Measurements from ENCODE around the gene UQCRHL.

Gene UQCRHL

GRCh38 chr1:15816674-15817073 is 9.2 kb upstream of the UQCRHL start:
- TF ChIP-seq, protein P1, sequence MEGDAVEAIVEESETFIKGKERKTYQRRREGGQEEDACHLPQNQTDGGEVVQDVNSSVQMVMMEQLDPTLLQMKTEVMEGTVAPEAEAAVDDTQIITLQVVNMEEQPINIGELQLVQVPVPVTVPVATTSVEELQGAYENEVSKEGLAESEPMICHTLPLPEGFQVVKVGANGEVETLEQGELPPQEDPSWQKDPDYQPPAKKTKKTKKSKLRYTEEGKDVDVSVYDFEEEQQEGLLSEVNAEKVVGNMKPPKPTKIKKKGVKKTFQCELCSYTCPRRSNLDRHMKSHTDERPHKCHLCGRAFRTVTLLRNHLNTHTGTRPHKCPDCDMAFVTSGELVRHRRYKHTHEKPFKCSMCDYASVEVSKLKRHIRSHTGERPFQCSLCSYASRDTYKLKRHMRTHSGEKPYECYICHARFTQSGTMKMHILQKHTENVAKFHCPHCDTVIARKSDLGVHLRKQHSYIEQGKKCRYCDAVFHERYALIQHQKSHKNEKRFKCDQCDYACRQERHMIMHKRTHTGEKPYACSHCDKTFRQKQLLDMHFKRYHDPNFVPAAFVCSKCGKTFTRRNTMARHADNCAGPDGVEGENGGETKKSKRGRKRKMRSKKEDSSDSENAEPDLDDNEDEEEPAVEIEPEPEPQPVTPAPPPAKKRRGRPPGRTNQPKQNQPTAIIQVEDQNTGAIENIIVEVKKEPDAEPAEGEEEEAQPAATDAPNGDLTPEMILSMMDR (IDR thresholded peaks at IDR 0.05; ENCODE audit: borderline replicate concordance, insufficient read depth, low read depth, low read length) = no peak
- H3K4me3 ChIP-seq (ENCODE audit: low read depth, low read length) = no peak overlapping the region

DNA sequence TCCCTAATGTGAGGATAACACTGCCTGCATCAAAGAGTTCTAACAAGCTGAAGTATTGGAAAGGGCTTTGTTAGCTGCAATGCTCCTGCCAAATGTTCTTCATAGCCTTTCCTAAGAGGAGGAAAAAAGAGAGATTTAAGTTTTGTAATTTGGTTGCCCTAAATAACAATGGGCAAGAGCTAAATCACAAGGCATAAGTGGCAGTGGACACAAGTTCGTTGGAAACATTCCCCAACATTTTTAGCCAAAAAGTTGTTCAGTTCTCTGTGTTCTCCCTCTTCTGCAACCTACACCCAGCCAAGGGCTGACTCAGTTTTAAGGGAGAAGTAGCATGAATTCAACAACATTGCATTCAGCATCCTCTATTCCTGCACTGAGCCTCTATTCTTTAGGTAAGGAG is 2.6 kb upstream of the UQCRHL start:
- TF ChIP-seq, protein P1 (IDR thresholded peaks at IDR 0.05; ENCODE audit: borderline replicate concordance, insufficient read depth, low read depth, low read length) = no peak
- no peak overlapping the region for H3K4me3 ChIP-seq (ENCODE audit: low read depth, low read length)

DNA sequence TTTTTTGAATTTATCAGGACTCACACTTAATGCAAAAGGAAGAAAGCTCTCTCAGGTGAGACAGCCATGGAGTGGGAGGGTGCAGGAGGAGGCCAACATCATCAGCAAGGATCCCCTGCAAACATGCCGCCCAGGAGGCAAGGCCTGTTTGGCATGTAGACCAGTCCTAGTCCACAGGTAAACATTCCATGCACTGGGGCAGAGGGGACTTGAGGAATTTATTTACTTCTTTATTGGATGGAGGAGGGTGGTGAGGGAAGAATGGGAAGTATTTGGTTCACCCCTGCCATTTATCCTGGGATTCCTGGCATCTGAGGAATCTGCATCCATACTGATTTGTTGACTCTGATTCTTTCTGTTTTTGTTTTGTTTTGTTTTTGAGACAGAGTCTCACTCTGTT is 1.5 kb upstream of the UQCRHL start:
- TF ChIP-seq, protein P1 (IDR thresholded peaks at IDR 0.05; ENCODE audit: borderline replicate concordance, insufficient read depth, low read depth, low read length) = no peak
- no peak overlapping the region for H3K4me3 ChIP-seq (ENCODE audit: low read depth, low read length)

- H3K4me3 ChIP-seq (ENCODE audit: low read depth, low read length) = no peak overlapping the region
These were observed 328 bp downstream of the UQCRHL start for GRCh38 chr1:15807121-15807520.

DNA sequence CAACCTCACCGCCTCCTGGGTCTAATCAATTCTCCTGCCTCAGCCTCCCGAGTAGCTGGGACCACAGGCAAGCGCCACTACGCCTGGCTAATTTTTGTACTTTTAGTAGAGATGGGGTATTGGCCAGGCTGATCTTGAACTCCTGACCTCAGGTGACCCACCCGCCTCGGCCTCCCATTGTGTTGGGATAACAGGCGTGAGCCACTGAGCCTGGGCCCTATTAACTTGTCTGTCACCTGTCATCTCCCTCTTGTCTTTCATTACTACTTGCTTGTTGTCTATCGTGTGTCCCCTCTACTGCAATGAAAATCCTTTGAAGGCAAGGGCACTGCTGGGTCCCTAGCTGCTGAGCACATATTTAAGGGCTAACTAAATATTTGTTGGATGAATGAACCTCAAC is 3.4 kb downstream of the UQCRHL start:
- TF ChIP-seq, protein P1 (IDR thresholded peaks at IDR 0.05; ENCODE audit: borderline replicate concordance, insufficient read depth, low read depth, low read length) = no peak
- no peak overlapping the region for H3K4me3 ChIP-seq (ENCODE audit: low read depth, low read length)

More at GRCh38 chr1:15807121-15807520, 328 bp downstream of the UQCRHL start:
- TF ChIP-seq, protein P1 (IDR thresholded peaks at IDR 0.05; ENCODE audit: borderline replicate concordance, insufficient read depth, low read depth, low read length) = no peak

- H3K4me3 ChIP-seq (ENCODE audit: low read depth, low read length) = no peak overlapping the region
- TF ChIP-seq, protein P1 (IDR thresholded peaks at IDR 0.05; ENCODE audit: borderline replicate concordance, insufficient read depth, low read depth, low read length) = peak; percentile 41; the same call in 1 of the 2 replicates
These were observed 4.1 kb downstream of the UQCRHL start for GRCh38 chr1:15803380-15803779.

DNA sequence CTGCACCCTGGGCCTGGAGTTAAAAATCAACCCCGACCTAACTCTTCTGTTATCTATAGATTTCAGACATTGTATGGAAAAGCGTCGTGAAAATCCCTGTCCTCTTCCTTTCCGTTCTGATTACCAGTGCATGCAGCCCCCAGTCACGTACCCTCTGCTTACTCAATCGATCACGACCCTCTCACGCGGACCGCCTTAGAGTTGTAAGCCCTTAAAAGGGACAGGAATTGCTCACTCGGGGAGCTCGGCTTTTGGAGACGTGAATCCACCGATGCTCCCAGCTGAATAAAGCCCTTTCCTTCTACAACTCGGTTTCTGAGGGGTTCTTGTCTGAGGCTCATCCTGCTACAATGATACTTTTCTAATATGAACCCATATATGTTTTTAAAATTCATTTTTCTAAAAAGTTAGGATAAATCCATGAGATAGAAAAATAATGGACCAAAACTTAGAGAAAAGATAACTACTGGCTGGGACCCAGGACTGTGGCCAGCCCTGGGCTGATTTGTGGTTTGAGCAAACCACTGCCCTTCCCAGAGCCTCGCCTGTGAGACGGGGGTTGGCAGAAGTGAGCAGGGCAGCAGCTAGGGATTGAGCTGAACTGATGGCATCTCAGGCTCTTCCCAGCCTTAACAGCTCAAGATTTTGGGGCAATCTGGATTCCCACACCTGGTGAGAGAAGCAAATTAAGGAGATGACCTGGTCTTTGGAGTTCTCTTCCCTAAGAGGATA is 5.0 kb downstream of the UQCRHL start:
- TF ChIP-seq, protein P1 (IDR thresholded peaks at IDR 0.05; ENCODE audit: borderline replicate concordance, insufficient read depth, low read depth, low read length) = no peak
- no peak overlapping the region for H3K4me3 ChIP-seq (ENCODE audit: low read depth, low read length)
